ENCODE results near the gene ITSN1.

Gene ITSN1

GRCh38 chr21:33831962-33832659 is 189.8 kb downstream of the ITSN1 start:
- TF ChIP-seq ZC3H10 (CRISPR knock-in tag; IDR thresholded peaks at IDR 0.05) = no peak
- no peak for TF ChIP-seq POU6F1 (CRISPR knock-in tag; IDR thresholded peaks at IDR 0.05; ENCODE audit: borderline replicate concordance, low read depth)
- no peak for TF ChIP-seq ZNF8 (CRISPR knock-in tag; IDR thresholded peaks at IDR 0.05)
- no peak for ATAC-seq

DNA sequence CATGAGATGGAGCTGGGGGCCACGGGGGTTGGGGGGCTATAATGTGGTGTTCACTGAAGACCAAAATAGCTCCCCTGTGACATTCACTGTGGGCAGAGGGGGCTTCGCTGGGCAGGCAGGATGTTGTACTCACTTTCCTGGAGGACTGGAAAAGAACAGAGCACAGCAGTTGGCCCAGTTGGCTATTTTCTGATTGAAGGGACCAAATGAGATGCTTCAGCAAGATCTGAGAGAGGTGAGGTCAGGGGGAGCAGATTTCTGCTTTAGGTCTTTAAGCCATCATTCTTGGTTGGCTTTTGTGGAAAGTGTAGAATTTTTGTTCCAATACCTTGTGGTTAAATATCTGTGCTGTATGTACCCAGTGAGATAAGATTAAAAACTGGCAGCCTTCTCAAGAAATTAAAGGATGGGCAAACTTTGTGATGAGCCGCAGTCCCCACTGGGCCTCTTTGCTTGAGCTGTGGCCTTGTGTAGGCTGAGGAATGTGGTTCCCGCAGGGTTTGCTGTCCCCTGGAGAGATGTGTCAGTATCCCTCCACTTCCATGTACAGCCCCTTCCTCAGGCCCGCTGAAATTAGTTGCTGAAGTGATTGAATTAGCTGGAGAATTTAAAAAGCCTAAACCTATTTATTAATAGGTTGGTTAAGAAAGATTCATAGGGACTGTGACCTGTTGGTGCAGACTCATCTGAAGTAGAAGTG is 192.7 kb downstream of the ITSN1 start:
- no peak for ATAC-seq
- TF ChIP-seq CSDC2 (CRISPR knock-in tag; IDR thresholded peaks at IDR 0.05) = no peak

GRCh38 chr21:33835920-33836319 is 193.6 kb downstream of the ITSN1 start:
- no peak for TF ChIP-seq ISL1 (CRISPR knock-in tag; IDR thresholded peaks at IDR 0.05)
- no peak for TF ChIP-seq POU6F1 (CRISPR knock-in tag; IDR thresholded peaks at IDR 0.05; ENCODE audit: borderline replicate concordance, low read depth)
- no peak for TF ChIP-seq ARNTL (CRISPR knock-in tag; IDR thresholded peaks at IDR 0.05; ENCODE audit: borderline replicate concordance, low read depth)
- no peak for TF ChIP-seq OSR1 (CRISPR knock-in tag; IDR thresholded peaks at IDR 0.05)
- no peak for TF ChIP-seq GLIS3 (CRISPR knock-in tag; IDR thresholded peaks at IDR 0.05)
- no peak for TF ChIP-seq ESRRG (CRISPR knock-in tag; IDR thresholded peaks at IDR 0.05)
- TF ChIP-seq ZC3H10 (CRISPR knock-in tag; IDR thresholded peaks at IDR 0.05) = no peak
- TF ChIP-seq ZNF565 (CRISPR knock-in tag; conservative IDR thresholded peaks at IDR 0.05; ENCODE audit: low read depth) = no peak
- no peak for TF ChIP-seq TCF4 (CRISPR knock-in tag; IDR thresholded peaks at IDR 0.05; ENCODE audit: borderline replicate concordance)
- no peak for TF ChIP-seq TOX (CRISPR knock-in tag; IDR thresholded peaks at IDR 0.05; ENCODE audit: borderline replicate concordance)
- ATAC-seq = no peak

DNA sequence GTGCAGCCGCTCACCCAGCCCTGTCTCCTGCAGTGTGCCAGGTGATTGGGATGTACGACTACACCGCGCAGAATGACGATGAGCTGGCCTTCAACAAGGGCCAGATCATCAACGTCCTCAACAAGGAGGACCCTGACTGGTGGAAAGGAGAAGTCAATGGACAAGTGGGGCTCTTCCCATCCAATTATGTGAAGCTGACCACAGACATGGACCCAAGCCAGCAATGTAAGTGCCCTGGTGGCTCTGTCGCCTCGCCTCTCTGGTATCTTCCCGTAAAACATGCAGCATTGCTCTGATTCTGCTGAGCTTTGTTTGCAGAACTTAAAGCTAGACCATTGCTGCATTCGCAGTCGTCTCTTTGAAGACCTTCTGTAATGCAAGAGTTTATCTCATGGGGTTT is 194.1 kb downstream of the ITSN1 start:
- TF ChIP-seq TCF4 (CRISPR knock-in tag; IDR thresholded peaks at IDR 0.05; ENCODE audit: borderline replicate concordance) (no peak), ESRRG (CRISPR knock-in tag; IDR thresholded peaks at IDR 0.05) (no peak), ZC3H10 (CRISPR knock-in tag; IDR thresholded peaks at IDR 0.05) (no peak), POU6F1 (CRISPR knock-in tag; IDR thresholded peaks at IDR 0.05; ENCODE audit: borderline replicate concordance, low read depth) (no peak), ZFP3 (CRISPR knock-in tag; IDR thresholded peaks at IDR 0.05) (no peak), ISL1 (CRISPR knock-in tag; IDR thresholded peaks at IDR 0.05) (no peak), ZNF565 (CRISPR knock-in tag; conservative IDR thresholded peaks at IDR 0.05; ENCODE audit: low read depth) (no peak), RARB (CRISPR knock-in tag; IDR thresholded peaks at IDR 0.05) (no peak), ZNF70 (CRISPR knock-in tag; IDR thresholded peaks at IDR 0.05) (no peak), TOX (CRISPR knock-in tag; IDR thresholded peaks at IDR 0.05; ENCODE audit: borderline replicate concordance) (no peak), PPARA (CRISPR knock-in tag; IDR thresholded peaks at IDR 0.05; ENCODE audit: borderline replicate concordance) (no peak), ARNTL (CRISPR knock-in tag; IDR thresholded peaks at IDR 0.05; ENCODE audit: borderline replicate concordance, low read depth) (no peak), ZFP30 (CRISPR knock-in tag; IDR thresholded peaks at IDR 0.05) (no peak), SNAI2 (CRISPR knock-in tag; IDR thresholded peaks at IDR 0.05) (no peak), BACH2 (CRISPR knock-in tag; IDR thresholded peaks at IDR 0.05; ENCODE audit: borderline replicate concordance) (no peak), CSDC2 (CRISPR knock-in tag; IDR thresholded peaks at IDR 0.05) (no peak)
- TF ChIP-seq, protein P1, sequence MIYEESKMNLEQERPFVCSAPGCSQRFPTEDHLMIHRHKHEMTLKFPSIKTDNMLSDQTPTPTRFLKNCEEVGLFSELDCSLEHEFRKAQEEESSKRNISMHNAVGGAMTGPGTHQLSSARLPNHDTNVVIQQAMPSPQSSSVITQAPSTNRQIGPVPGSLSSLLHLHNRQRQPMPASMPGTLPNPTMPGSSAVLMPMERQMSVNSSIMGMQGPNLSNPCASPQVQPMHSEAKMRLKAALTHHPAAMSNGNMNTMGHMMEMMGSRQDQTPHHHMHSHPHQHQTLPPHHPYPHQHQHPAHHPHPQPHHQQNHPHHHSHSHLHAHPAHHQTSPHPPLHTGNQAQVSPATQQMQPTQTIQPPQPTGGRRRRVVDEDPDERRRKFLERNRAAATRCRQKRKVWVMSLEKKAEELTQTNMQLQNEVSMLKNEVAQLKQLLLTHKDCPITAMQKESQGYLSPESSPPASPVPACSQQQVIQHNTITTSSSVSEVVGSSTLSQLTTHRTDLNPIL (CRISPR knock-in tag; IDR thresholded peaks at IDR 0.05; ENCODE audit: low read depth) = no peak
- ATAC-seq = no peak
